HCT116 (cell line): Measurements from ENCODE around the gene SENP6. TPM values are rescaled to one million over a fixed set of nuclear protein-coding genes. Genes with fewer than 3 reads are reported as not detected.

Source experiments
- ATAC-seq: fragments of 200-7000 bp; cut with Tn5 transposase; 2 replicates; pipeline ENCODE4 v1.9.1; 2020; ENCODE audit warnings: mild to moderate bottlenecking, moderate library complexity
- BruUV-seq: library from RNA; stranded (reverse); fragments of 400-500 nt; replicated peaks from 2 replicates; lab custom pipeline; 2021; lab: Mats Ljungman, UMichigan
- CTCF ChIA-PET: fragments of 300-600 bp; sonication (Branson Sonifier 250); formaldehyde crosslinking; loops from one replicate; lab custom pipeline; 2021; ENCODE audit warnings: antibody characterized with exemption; lab: Charles Lee
- POLR2A ChIA-PET: fragments of 300-600, 350-600 bp; sonication (Branson Sonifier 250); formaldehyde crosslinking; loops from one replicate; lab custom pipeline; 2021; ENCODE audit warnings: antibody characterized with exemption; lab: Charles Lee
- RAD21 ChIA-PET, 2 experiments: fragments of 300-600 bp; sonication (Branson Sonifier 250); formaldehyde crosslinking; loops; one replicate each; lab custom pipeline; 2023; ENCODE audit warnings: low total read pairs in 2 of 2; ENCODE audit not compliant: uncharacterized antibody in 2 of 2, unreplicated experiment in 2 of 2, low non-redundant PET in 1 of 2; lab: Charles Lee
- DNase-seq: peaks from one replicate; pipeline ENCODE4 v3.0.0-alpha.2; 2010; ENCODE audit warnings: low read depth, low spot score
- H2AFZ ChIP-seq: fragments of 200-600 bp; shearing (Covaris generic), sonication (generic); 2 replicates; pipeline ENCODE4 v1.6.1; 2017; ENCODE audit warnings: low read depth, mixed run types, mixed read lengths, antibody characterized with exemption, low read length; ENCODE audit not compliant: poor library complexity, severe bottlenecking
- H3K27ac ChIP-seq: 2 replicates; pipeline ENCODE4 v1.5.1; 2012; ENCODE audit warnings: low read depth, low read length
- H3K27me3 ChIP-seq: fragments of 200-600 bp; sonication (generic); 2 replicates; pipeline ENCODE4 v1.6.1; 2016; ENCODE audit warnings: mixed run types, low read length, mixed read lengths; ENCODE audit not compliant: insufficient read depth
- H3K36me3 ChIP-seq, 2 experiments: fragments of 200-500 bp in 1 of 2; fragments of 200-600 bp in 1 of 2; sonication (Bioruptor generic) in 1 of 2; sonication (generic) in 1 of 2; 2 replicates each; pipeline versions ENCODE4 v1.5.1 to v1.6.1; 2014 to 2016; ENCODE audit warnings: low read length in 2 of 2, inconsistent platforms in 1 of 2, mixed read lengths in 1 of 2, mixed run types in 1 of 2; ENCODE audit not compliant: insufficient read depth in 2 of 2, control insufficient read depth in 1 of 2
- H3K4me1 ChIP-seq, 2 experiments: fragments of 200-600 bp in 1 of 2; sonication (generic) in 1 of 2; 2 replicates each; pipeline versions ENCODE4 v1.5.1 to v1.6.1; 2012 to 2017; ENCODE audit warnings: low read length in 2 of 2, inconsistent platforms in 1 of 2, mild to moderate bottlenecking in 1 of 2, mixed read lengths in 1 of 2, mixed run types in 1 of 2, moderate library complexity in 1 of 2; ENCODE audit not compliant: insufficient read depth in 2 of 2, control insufficient read depth in 1 of 2
- H3K4me2 ChIP-seq: fragments of 200-600 bp; sonication (generic); 2 replicates; pipeline ENCODE4 v1.6.1; 2017; ENCODE audit warnings: mixed run types, low read length, mixed read lengths
- H3K4me3 ChIP-seq, 2 experiments: fragments of 200-600 bp in 1 of 2; sonication (generic) in 1 of 2; replicated peaks in 1 of 2; 2 replicates each; pipeline ENCODE4 v1.5.1; 2011 to 2016; ENCODE audit warnings: low read length in 2 of 2, control low read depth in 1 of 2, low read depth in 1 of 2, mild to moderate bottlenecking in 1 of 2, mixed read lengths in 1 of 2, mixed run types in 1 of 2
- H3K79me2 ChIP-seq: fragments of 200-600 bp; sonication (generic); 2 replicates; pipeline ENCODE4 v1.6.1; 2017; ENCODE audit warnings: mild to moderate bottlenecking, mixed run types, low read length, moderate library complexity, mixed read lengths; ENCODE audit not compliant: insufficient read depth
- H3K9ac ChIP-seq: fragments of 200-600 bp; sonication (generic); 2 replicates; pipeline ENCODE4 v1.6.1; 2016; ENCODE audit warnings: low read length, mixed read lengths
- H3K9me2 ChIP-seq: fragments of 200-600 bp; sonication (generic), shearing (Covaris generic); 2 replicates; pipeline ENCODE4 v1.6.1; 2017; ENCODE audit warnings: mixed run types, mild to moderate bottlenecking, moderate library complexity; ENCODE audit not compliant: insufficient read depth
- H3K9me3 ChIP-seq, 2 experiments: fragments of 200-500 bp in 1 of 2; fragments of 200-600 bp in 1 of 2; sonication (Bioruptor generic) in 1 of 2; sonication (generic) in 1 of 2; 2 replicates each; pipeline ENCODE4 v1.6.1; 2014 to 2017; ENCODE audit warnings: low read length in 2 of 2, mixed read lengths in 2 of 2, inconsistent platforms in 1 of 2, low read depth in 1 of 2, mild to moderate bottlenecking in 1 of 2, mixed run types in 1 of 2, moderate library complexity in 1 of 2; ENCODE audit not compliant: control insufficient read depth in 1 of 2, insufficient read depth in 1 of 2
- H4K20me1 ChIP-seq: fragments of 200-600 bp; sonication (generic), shearing (Covaris generic); 2 replicates; pipeline ENCODE4 v1.6.1; 2017; ENCODE audit warnings: mixed run types, mild to moderate bottlenecking, moderate library complexity; ENCODE audit not compliant: insufficient read depth
- ELF1 ChIP-seq: IDR thresholded peaks from 2 replicates; pipeline ENCODE4 v1.6.1; 2012; ENCODE audit warnings: low read depth, borderline replicate concordance
- EZH2 ChIP-seq: fragments of 200-600 bp; sonication (generic); IDR thresholded peaks from 2 replicates; pipeline ENCODE4 v1.6.1; 2017; ENCODE audit warnings: antibody characterized with exemption, mixed run types
- EZH2phosphoT487 ChIP-seq: fragments of 200-600 bp; IDR thresholded peaks from 2 replicates; pipeline ENCODE4 v1.6.1; 2018; ENCODE audit warnings: antibody characterized with exemption, borderline replicate concordance
- JUND ChIP-seq: IDR thresholded peaks from 2 replicates; pipeline ENCODE4 v1.6.1; 2012
- POLR2A ChIP-seq: IDR thresholded peaks from 2 replicates; pipeline ENCODE4 v1.7.0; 2011; ENCODE audit warnings: borderline replicate concordance; ENCODE audit not compliant: insufficient read depth, insufficient read length; ENCODE audit errors: extremely low read depth
- POLR2AphosphoS5 ChIP-seq: IDR thresholded peaks from 2 replicates; pipeline ENCODE4 v1.6.1; 2011; ENCODE audit warnings: mild to moderate bottlenecking, low read depth, low read length, moderate library complexity
- RAD21 ChIP-seq: IDR thresholded peaks from 2 replicates; pipeline ENCODE4 v1.6.1; 2012; ENCODE audit warnings: low read depth, mild to moderate bottlenecking
- YY1 ChIP-seq: IDR thresholded peaks from 2 replicates; pipeline ENCODE4 v1.6.1; 2011; ENCODE audit warnings: low read length, low read depth, moderate library complexity, mild to moderate bottlenecking; ENCODE audit not compliant: insufficient replicate concordance; ENCODE audit errors: extremely low read depth
- ZFX ChIP-seq: fragments of 450-650 bp; IDR thresholded peaks from 2 replicates; pipeline ENCODE4 v1.6.1; 2017
- ZNF274 ChIP-seq: fragments of 200-500 bp; sonication (Bioruptor generic); IDR thresholded peaks from 2 replicates; pipeline ENCODE4 v1.6.1; 2014; ENCODE audit warnings: mild to moderate bottlenecking, low read depth, low read length, inconsistent platforms
- intact Hi-C: fragments of 100-400 bp; cut with micrococcal nuclease; formaldehyde crosslinking; loops from 2 replicates; pipeline ENCODE4 v1.10.0; 2022
- total RNA-seq: library from RNA; stranded (reverse); gene quantifications from one replicate; pipeline ENCODE4 v1.2.1, GENCODE V29; 2021; ENCODE audit not compliant: unreplicated experiment
- TF ChIP-seq, protein P1 (sequence below): IDR thresholded peaks from 2 replicates; pipeline ENCODE4 v1.6.1; 2011; ENCODE audit warnings: mild to moderate bottlenecking, low read length, moderate library complexity; ENCODE audit not compliant: insufficient replicate concordance; ENCODE audit errors: extremely low read depth
- TF ChIP-seq, protein P2 (sequence below): IDR thresholded peaks from 2 replicates; pipeline ENCODE4 v1.6.1; 2012
- TF ChIP-seq, protein P3 (sequence below): IDR thresholded peaks from 2 replicates; pipeline ENCODE4 v1.6.1; 2012; ENCODE audit warnings: low read depth

Gene SENP6
- total RNA-seq, 1 experiment from 2014 or later: 78.1 TPM

DNA sequence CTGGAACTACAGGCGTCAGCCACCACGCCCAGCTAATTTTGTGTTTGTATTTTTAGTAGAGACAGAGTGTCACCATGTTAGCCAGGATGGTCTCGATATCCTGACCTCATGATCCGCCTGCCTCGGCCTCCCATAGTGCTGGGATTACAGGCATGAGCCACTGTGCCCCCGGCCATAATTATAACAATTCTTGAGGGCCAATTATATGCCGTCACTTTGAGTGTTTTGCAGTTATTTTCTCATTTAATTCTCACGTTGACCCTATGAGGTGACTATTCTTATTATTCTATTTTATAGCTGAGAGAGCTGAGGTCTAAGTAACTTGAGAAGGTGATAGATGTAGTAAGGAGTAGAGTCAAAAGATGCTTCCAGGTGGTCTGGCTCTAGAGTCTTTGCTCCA is 160.4 kb downstream of the SENP6 start:
- intact Hi-C loops: no loop called here
- Histone ChIP-seq H3K79me2 (peaks cover 84% of the 10 kb centered on the region), H3K4me1 (no peaks in the 10 kb centered on the region; a peak in 1 of 4 replicates), H3K36me3 (no peaks in the 10 kb centered on the region; a peak in 1 of 4 replicates), H3K4me2 (no peak overlapping the region), H3K27me3 (no peaks in the 10 kb centered on the region), H3K9ac (no peak overlapping the region), H3K27ac (no peak overlapping the region), H3K9me2 (no peaks in the 10 kb centered on the region), H4K20me1 (no peaks in the 10 kb centered on the region), H3K9me3 (no peaks in the 10 kb centered on the region), H3K4me3 (no peak overlapping the region), H2AFZ (no peak overlapping the region)
- RAD21 ChIA-PET: no interaction called here
- TF ChIP-seq YY1: no peak
- TF ChIP-seq POLR2AphosphoS5: no peak
- no peak for TF ChIP-seq ELF1
- TF ChIP-seq ZFX: no peak
- no peak for TF ChIP-seq EZH2phosphoT487
- TF ChIP-seq POLR2A: no peak
- DNase-seq: no peak
- CTCF ChIA-PET: no interaction called here
- POLR2A ChIA-PET: no interaction called here
- ATAC-seq: no peak
- no TSS peak for BruUV-seq

DNA sequence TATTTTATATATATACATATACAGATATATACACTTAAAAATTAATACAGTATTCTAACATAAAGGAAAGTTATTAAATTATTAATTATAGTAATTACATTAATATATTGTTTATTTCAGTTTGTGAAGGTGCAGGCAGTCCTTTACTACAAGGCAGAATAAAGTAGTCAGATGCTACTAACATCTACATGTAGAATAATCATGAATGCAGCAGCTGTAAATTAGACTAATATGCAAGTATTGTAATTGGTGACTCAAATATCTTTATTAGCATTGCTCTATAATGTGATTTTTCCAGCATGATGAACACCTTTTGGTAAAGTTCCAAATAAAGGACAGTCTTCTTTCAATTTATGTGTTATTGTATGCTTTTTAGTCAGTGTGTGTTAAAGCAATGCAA is 164.7 kb downstream of the SENP6 start:
- Histone ChIP-seq H2AFZ (no peak overlapping the region), H3K4me3 (no peak overlapping the region), H3K4me1 (no peaks in the 10 kb centered on the region; a peak in 1 of 4 replicates), H3K79me2 (peaks cover 72% of the 10 kb centered on the region), H3K9me2 (no peaks in the 10 kb centered on the region), H3K9ac (no peak overlapping the region), H3K4me2 (no peak overlapping the region), H3K27ac (no peak overlapping the region), H3K36me3 (no peaks in the 10 kb centered on the region; a peak in 1 of 4 replicates), H4K20me1 (no peaks in the 10 kb centered on the region), H3K9me3 (no peaks in the 10 kb centered on the region), H3K27me3 (no peaks in the 10 kb centered on the region)
- ChIA-PET POLR2A (no interaction called here), RAD21 (no interaction called here), CTCF (no interaction called here)
- no TSS peak for BruUV-seq
- no peak for TF ChIP-seq YY1
- no peak for TF ChIP-seq ELF1
- TF ChIP-seq, protein P1, sequence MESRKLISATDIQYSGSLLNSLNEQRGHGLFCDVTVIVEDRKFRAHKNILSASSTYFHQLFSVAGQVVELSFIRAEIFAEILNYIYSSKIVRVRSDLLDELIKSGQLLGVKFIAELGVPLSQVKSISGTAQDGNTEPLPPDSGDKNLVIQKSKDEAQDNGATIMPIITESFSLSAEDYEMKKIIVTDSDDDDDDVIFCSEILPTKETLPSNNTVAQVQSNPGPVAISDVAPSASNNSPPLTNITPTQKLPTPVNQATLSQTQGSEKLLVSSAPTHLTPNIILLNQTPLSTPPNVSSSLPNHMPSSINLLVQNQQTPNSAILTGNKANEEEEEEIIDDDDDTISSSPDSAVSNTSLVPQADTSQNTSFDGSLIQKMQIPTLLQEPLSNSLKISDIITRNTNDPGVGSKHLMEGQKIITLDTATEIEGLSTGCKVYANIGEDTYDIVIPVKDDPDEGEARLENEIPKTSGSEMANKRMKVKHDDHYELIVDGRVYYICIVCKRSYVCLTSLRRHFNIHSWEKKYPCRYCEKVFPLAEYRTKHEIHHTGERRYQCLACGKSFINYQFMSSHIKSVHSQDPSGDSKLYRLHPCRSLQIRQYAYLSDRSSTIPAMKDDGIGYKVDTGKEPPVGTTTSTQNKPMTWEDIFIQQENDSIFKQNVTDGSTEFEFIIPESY: no peak
- no peak for TF ChIP-seq JUND
- no peak for TF ChIP-seq EZH2
- TF ChIP-seq, protein P2, sequence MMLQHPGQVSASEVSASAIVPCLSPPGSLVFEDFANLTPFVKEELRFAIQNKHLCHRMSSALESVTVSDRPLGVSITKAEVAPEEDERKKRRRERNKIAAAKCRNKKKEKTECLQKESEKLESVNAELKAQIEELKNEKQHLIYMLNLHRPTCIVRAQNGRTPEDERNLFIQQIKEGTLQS: no peak
- TF ChIP-seq, protein P3, sequence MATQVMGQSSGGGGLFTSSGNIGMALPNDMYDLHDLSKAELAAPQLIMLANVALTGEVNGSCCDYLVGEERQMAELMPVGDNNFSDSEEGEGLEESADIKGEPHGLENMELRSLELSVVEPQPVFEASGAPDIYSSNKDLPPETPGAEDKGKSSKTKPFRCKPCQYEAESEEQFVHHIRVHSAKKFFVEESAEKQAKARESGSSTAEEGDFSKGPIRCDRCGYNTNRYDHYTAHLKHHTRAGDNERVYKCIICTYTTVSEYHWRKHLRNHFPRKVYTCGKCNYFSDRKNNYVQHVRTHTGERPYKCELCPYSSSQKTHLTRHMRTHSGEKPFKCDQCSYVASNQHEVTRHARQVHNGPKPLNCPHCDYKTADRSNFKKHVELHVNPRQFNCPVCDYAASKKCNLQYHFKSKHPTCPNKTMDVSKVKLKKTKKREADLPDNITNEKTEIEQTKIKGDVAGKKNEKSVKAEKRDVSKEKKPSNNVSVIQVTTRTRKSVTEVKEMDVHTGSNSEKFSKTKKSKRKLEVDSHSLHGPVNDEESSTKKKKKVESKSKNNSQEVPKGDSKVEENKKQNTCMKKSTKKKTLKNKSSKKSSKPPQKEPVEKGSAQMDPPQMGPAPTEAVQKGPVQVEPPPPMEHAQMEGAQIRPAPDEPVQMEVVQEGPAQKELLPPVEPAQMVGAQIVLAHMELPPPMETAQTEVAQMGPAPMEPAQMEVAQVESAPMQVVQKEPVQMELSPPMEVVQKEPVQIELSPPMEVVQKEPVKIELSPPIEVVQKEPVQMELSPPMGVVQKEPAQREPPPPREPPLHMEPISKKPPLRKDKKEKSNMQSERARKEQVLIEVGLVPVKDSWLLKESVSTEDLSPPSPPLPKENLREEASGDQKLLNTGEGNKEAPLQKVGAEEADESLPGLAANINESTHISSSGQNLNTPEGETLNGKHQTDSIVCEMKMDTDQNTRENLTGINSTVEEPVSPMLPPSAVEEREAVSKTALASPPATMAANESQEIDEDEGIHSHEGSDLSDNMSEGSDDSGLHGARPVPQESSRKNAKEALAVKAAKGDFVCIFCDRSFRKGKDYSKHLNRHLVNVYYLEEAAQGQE: no peak
- no peak for TF ChIP-seq ZNF274
- no peak for TF ChIP-seq POLR2A
- no peak for TF ChIP-seq RAD21
- intact Hi-C loops: no loop called here
- ATAC-seq (no peak), DNase-seq (no peak)
